ENCODE results near the gene ATP8A2.
"Not testable (repeated sequence)": the region's sequence is repeated elsewhere in the genome, so short reads cannot be mapped to it uniquely, and the experiment has no call there.

The ATP8A2 gene

DNA sequence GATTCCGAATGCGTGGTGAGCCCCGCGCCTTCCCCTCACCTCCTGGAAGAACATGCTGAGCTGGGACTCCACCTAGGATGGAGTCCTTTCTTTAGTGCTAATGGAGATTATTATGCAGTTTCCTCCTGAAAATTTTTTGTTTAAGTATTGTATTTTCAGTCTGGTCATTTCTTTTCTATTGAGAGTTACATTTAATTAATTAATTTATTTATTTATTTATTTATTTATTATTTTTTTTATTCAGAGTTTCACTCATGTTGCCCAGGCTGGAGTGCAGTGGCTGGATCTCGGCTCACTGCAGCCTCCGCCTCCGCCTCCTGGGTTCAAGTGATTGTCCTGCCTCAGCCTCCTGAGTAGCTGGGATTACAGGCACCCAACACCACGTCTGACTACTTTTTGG is 400.8 kb downstream of the ATP8A2 start:
- not testable (repeated sequence) for DNase-seq

DNA sequence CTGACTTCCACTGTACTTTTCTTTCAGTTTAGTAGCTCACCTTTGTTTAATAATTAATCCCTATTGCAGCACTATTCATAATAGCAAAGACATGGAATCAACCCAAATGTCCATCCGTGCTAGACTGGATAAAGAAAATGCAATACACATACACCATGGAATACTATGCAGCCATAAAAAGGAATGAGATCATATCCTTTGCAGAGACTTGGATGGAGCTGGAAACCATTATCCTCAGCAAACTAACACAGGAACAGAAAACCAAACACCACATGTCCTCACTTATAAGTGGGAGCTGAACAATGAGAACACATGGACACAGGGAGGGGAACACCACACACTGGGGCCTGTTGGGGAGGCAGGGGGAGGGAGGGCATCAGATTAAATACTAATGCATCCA is 402.3 kb downstream of the ATP8A2 start:
- not testable (repeated sequence) for DNase-seq

DNA sequence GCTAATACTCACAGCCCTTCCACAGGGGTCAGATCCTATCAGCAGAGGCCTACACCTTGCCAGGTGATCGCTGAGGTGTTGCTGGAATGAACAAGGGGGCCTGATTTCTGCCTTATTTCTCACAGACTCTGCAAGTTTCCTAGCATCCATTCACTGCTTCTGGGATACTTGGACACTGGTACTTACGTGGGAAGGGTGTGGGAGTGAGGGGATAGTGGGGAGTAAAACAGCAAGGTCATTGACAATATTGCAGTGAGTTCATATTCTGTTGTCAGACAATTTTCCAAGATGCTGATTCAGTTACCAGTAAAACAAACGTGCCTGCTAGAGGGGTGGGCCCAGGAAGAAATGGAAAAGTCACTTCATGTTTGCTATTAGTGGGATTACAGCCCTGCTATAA is 403.5 kb downstream of the ATP8A2 start:
- no peak for DNase-seq

DNA sequence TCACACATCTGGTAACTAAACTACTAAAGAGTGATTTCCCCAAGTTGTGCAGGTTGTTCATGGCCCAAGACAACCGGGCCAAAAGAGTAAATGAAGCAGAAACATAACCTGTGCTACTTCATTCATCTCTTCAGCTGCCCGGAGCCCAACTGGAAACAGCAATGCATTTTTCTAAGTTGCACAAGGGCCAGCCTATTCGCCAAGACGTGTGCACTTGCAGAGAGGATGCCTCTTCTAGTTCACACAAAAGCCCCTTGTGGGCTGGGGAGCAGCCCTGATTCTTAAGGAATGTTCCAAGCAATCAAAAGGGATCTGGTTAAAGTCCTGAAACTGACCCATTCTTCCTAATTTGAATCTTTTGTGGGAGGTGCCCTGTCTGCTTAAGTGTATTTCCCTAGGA is 404.2 kb downstream of the ATP8A2 start:
- no peak for DNase-seq

DNA sequence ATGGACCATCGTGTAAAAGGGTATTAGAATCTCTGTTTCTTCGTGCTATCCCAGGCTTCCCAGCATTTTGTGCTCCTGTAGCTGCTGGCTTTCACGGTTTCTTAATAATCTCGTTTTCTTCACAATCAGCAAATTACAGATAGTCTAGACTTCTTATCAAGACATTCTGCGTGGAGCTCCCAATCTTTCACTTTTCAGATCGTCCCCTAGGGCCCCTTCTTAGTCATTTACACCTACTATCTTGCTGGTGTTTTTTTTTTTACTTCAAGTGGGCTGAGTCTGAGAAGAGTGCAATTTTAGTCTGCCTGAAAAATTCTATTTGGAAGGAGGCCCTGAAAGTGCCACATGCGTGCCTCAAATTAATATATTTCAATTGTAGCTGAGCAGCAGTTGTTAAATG is 404.9 kb downstream of the ATP8A2 start:
- DNase-seq: no peak

DNA sequence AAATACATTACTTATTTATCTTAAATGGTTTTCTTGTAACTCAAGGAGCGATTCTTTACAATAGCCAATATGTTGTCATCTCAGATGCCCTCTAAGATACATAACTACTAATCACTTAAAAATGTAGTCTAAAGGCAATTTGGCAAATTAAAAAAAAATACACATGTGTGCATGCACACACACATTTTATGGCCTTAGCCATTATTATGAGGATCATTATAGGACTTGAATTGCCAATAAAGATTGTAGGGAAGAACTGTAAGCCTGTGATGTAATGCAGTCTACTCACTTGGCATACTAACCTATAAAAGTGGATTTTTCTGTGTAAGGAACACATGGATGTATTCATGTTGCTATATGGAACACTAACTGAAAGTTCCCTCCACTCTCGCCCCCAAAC is 405.7 kb downstream of the ATP8A2 start:
- no peak for DNase-seq

DNA sequence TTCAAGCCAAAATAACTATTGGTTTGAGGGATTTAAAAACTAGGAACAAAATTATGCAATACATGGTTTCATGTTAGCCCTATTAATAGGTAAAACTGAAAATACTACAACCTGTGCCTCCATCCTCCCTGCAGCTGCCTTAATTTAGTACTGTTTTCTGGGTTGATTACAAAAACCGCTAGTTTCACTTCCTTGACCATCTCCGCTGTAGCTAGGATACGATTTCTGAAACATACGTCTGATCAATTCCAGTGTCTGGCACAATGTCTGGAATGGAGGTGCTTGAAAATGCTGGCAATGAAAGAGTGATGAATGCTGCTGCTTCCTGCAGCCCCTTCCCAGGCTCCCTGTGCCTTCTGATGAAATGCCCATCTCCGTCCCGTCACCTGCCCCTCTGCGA is 406.6 kb downstream of the ATP8A2 start:
- DNase-seq: no peak

DNA sequence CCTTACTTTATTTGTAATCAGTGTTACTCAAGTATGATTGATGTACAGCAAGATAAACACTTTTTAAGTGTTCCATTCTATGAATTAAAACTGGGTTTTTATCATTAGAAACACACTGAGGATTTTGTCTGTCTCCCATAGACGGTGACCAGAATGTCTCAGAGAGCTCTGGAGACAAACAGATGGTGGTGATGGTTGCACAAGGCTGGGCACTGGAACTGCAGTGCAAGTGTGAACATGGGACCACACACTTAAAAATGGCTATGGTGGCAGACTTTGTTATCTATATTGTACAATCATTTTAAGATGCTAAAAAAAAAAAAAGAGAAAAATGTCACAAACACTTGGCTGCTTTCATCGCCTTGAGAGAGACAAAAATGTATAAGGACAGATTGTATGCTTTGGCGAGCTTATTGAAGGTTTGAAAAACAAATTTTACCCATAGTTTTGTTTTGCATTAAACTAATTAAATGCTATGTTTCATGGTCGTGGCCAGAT is 407.1 kb downstream of the ATP8A2 start:
- DNase-seq: no peak

DNA sequence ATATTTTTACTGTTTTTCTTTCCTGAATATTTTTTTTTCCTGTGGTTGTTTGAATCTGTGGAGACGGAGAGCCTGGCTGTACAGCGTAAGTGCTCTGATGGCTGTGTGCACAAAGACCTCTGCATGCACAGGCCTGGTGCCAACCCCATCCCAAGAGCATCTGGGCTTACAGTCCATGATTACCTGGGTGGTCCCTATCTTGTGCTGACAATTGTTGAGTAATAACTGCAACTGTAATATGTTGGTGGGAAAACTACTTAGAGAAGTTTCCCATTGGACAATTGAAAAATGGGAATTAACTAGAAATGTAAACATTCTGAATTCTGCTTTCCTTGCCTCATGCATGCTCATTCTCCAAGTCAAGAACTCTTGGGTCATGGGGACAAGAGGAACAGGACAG is 411.3 kb downstream of the ATP8A2 start:
- DNase-seq: no peak

DNA sequence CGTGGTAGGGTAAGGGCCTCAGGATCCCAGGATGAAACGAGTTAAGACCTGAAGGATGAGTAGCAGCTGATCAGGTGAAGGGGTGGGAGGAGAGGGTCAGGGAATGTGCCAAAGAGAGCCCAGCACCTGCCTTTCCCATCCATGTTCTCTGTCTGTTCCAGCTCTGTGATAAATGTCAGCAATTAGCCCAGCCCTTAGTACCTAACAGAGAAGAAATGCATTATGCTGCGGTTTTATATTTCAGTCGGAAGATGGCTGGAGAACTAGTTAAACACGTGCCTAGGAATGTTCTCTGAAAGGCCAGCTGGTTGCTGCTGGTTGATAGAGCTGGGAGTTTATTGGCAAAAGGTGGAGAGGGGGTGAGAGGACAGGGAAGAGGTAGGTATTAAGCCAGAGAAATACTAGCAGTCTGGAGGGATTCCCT is 411.8 kb downstream of the ATP8A2 start:
- DNase-seq: no peak

DNA sequence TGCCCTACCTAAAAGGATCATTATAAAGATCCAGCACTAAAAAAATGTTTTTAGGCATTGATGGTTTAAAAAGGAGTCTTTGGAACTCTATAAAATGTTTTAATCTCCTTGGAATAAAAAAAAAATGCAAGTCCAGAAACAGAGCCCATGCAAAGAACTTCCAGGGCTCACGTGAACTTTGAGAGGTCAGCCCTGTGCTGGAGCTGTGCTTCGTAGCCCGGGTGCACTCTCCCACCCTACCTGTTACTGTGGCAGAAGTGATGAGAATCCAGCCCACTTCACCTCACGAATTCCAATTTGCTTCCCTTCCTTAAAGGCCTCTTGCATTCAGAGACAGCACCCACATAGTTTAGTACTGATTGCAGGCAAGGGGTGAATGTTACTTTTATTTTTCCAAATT is 412.3 kb downstream of the ATP8A2 start:
- no peak for DNase-seq

DNA sequence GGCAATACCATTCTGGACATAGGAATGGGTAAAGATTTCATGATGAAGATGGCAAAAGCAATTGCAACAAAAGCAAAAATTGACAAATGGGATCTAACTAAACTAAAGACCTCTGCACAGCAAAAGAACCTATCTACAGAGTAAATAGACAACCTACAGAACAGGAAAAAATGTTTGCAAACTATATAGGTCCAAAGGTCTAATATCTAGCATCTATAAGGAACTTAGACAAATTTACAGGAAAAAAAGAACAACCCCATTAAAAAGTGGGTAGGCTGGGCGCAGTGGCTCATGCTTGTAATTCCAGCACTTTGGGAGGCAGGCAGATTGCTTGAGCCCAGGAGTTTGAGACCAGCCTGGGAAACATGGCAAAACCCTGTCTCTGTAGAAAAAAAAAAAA is 418.4 kb downstream of the ATP8A2 start:
- not testable (repeated sequence) for DNase-seq

DNA sequence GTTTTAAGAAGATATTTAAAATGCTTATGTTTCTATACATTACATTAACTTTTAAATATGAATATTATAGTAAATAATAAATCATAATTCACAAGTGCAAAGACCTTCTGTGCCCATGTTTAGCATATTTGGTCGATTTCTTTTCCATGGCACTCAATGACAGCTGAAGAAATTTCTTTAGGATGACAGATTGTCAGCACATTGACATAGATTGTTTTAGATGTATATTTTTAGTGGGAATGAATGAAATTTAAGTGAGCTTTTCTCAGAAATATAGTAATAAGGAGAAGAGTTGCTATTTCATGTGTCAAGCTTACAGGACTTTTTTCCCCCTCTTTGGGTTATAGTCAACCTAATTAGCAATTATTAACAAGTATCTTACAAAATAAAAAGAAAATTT is 423.5 kb downstream of the ATP8A2 start:
- DNase-seq: no peak

DNA sequence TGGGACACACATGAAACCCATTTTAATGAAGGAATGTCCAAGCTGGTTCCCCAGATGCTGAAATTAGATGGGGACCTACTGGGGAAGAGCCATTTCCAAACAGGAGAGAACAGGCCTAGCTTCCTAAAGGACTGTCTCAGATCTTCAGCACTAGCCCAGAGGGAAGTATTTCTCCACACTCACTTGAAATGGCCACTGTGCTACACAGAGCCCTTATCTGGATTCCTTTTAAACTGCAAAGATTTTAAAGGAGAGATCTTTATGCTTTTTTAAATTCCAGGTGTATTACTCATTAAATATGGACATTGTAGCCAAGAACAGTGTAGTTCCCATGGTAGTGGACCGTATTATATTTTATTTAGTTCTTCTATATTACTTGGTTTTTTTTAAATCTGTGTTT is 424.7 kb downstream of the ATP8A2 start:
- no peak for DNase-seq

DNA sequence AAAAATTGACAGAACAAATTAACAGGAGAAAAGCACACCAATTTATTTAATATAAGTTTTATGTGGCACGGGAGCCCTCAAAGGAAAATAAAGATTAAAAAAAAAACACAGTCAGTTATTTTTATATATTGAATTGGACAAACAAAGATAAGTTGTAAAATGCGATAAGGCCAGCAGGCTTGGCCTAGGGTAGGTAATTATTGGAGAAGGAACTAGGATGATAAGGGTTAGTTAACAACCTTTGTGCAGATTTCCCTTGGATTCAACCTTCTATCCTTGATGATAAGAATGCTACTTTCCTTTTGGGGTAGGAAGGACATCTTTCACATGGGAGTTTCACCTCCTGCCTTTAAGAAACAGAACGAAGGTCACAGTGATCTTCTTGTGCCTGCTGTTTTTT is 427.2 kb downstream of the ATP8A2 start:
- no peak for DNase-seq

DNA sequence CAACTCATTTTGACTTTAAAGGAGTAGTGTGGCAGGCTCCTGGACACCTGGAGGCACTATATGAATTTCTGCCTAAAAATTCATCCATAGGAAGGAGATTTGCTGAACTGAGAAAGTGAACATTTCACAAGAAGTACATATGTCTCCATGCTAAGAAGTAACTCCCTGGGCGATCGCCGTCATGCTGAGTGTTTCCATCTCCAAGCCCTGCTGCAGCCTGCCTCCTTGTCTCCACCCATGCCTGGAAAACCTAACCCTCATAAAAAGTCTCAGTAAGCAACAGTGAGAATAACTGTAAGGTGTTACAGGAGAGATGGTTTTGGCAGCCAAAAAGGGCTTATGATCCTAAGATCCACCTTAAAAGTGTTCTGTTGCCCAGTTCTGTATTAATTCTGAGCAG is 428.7 kb downstream of the ATP8A2 start:
- DNase-seq: no peak

DNA sequence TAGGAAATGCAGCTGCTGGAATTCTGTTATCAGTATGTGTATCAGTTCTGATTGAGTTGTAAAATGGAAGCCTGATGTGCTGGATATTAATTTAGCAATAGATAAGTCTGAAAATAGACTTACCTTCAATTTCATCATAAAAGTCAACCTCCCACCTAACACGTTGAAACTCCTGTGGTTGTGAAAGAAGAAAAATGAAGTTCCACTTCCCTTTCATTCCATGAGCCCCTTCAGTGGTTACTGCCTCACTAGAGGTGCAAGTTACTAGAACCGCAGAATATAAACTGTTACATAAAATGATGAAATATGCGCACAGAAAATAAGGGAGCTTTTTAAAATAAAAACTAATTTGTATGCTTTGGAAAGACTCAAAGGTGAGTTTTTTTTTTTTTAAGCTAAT is 430.8 kb downstream of the ATP8A2 start:
- no peak for DNase-seq

DNA sequence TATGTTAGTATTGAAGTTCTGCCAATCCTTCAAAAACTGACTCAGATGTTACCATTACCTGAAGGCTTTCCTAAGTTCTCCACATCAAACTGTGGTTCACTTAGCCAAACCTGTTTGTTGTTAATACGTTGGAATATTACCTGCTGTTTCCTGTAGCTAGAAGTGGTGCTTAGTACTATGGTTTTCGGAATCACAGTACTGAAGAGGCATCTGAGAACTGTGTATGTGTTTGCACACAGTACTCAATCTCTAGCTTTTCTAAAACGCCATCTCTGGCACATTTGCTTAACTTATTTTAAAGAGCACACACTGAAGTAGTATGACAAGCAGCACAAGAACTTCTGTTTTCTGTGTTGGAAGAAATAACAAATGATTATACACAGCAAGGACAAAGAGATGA is 431.9 kb downstream of the ATP8A2 start:
- DNase-seq: no peak

DNA sequence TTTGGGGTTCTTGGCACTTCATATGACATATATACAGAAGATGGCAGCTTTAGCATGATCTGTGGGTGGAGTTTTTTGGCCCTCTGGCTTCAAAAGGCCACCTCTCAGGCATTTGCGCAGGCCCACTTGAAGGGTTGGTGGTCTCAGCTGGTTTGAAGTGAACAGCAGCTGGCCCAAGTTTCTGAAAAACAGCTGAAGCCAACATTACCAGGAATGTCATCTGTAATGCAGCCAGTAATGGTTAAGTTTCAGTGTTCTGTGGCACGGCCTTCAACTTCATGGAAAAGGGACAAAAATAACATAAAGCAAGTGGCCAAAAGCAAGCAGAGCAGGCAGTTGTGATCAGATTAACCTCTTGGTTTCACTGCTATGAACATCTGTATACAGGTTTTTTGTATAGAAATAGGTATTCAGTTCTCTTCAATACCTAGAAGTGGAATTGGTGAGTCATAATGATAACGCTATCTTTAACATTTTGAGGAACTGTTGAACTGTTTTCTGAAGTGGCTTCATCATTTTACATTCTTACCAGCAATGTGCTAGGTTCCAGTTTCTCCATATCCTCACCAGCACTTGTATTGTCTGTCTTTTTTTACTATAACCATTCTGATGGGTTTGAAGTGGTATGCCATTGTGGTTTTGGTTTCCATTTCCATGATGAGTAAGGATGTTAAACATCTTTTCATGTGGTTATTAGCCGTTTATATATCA is 434.6 kb downstream of the ATP8A2 start:
- no peak for DNase-seq

DNA sequence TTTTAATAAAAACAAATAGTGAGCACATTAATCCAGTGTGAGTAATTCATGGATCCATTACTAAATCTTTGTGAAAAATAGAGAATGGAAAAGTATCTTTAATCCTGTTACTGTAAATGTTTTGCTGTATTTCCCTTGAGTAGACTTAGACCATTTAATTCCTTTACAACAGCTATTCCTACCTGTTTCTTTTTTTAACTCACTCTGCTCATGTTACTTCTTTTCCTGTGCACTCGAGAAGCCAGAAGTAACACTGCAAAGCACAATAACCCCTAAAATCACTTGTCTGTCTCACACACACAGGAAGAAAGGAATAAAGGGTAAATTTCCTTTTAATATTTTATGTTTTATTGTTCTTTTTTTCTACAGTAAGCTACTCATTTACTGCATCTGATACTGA is 435.8 kb downstream of the ATP8A2 start:
- DNase-seq: no peak

DNA sequence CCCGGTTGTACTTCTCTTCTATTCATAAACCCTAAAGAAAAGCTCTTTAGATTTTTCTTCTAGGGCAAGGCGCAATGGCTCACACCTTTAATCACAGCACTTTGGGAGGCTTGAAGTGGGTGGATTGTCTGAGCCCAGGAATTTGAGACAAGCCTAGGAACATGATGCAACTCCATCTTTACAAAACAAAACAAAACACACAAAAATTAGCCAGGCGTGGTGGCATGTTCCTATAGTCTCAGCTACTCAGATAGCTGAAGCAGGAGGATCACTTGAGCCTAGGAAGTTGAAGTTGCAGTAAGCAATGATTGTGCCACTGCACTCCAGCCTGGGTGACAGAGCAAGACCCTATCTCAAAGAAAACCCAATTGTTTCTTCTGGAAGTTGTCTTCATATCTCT is 439.7 kb downstream of the ATP8A2 start:
- DNase-seq: no peak

DNA sequence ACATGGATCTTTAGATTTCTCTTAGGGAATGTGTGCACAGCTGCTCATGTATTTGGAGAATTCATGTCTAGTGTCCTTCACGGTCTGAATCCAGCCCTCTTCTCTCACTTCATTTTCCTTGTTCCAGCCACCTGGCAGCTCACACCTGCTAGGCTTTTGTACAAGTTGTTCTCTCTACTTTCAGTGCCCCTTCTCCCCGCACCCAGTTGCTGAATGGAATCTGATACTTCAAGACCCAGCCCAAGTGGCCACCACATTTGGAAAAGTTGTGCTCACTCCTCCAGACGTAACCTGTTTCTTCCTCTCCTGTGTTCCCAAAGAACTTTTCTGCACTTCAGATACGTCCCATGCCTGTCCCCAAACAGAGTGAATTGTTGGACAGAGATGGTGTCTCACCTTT is 444.5 kb downstream of the ATP8A2 start:
- no peak for DNase-seq

DNA sequence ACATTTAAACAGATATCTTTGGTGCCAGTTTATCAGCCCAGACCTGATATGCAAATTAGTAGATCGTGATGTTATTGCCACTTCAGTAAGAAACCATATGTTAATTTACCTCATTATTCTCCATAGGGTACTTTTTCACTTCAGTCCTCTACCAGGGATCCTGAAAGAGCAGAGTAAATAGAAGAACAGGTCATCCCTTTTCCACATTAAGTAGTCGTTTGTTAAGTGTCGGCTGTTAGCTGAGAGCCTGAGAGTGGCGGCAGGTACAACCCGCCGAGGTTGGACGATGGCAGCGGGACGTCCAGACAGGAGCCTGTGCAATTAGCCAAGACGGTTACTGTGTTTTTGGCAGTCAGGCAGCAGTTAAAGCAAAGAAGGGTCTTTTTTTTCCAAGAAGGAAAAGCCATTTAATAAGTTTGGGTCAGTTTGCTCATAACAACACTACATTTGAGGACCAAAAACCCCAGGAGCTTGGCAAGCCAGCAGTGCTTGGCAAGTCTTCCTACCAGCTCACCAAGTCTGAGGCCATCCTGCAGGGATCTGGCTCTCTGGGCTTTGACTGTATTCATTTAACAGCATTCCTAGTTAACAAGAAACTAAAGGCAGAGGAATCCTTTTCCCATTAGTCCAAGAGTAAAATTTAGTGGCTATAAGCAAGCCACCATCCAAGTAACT is 448.2 kb downstream of the ATP8A2 start:
- DNase-seq: no peak

DNA sequence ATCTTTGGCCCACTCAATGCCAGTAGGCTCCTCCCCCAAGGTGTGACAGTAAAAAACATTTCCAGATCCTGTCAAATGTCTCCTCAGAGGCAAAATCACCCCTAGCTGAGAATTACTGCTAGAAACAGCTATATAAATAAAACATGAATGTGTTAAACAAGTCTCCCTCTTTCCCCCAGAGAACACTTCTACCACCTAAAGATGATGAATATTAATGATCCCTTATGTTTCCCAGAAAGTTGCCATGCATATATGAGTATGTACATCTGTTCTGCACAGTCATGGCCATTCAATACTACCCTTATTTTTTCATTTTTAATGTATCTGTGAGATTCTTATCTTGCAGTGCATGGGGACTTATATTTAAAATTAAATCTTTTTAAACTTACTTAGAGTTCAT is 450.0 kb downstream of the ATP8A2 start:
- DNase-seq: no peak

DNA sequence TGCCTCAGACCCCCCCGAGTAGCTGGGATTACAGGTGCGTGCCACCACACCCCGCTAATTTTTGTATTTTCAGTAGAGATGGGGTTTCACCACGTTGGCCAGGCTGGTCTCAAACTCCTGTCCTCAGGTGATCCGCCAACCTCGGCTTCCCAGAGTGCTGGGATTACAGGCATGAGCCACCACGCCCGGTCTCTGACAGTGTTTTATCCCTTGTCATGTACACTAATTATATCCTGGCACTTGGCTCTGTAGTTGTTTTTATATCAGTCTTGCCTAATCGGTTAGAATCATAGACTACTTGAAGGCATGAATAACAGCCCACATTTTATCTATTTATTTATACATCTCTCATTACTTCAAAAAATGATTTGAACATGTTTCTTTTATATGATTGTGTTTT is 455.4 kb downstream of the ATP8A2 start:
- not testable (repeated sequence) for DNase-seq
